Right ventricle myocardium superior (tissue), 1 donor: ENCODE measurements around the gene CYFIP2. TPM values are rescaled to one million over a fixed set of nuclear protein-coding genes. Genes with fewer than 3 reads are reported as not detected.

Experiments
- ATAC-seq: fragments of 200-7000 bp; cut with Tn5 transposase; one replicate; pipeline ENCODE4 v1.9.1; 2020; ENCODE audit warnings: mild to moderate bottlenecking; ENCODE audit not compliant: poor library complexity
- DNase-seq: peaks from one replicate; pipeline ENCODE4 v3.0.0-alpha.2; 2020
- intact Hi-C: fragments of 100-400 bp; cut with DNase I; formaldehyde crosslinking; loops from one replicate; pipeline ENCODE4 v1.11.2; 2022
- total RNA-seq: library from RNA; stranded (reverse); fragmentation: NEBNext Ultra II Directional; extraction: Animal tissue kit (Norgen Biotek cat#: 25700); gene quantifications from one replicate; pipeline ENCODE4 v1.2.1, GENCODE V29; 2021
- donor health status: DM: no; HTN: yes; CAD: no; lungs with severe emphysema.

CYFIP2 gene
- total RNA-seq, 1 donor from 2014 or later = 27.6 TPM

GRCh38 chr5:157306081-157306480 is 40.2 kb downstream of the CYFIP2 start:
- DNase-seq = no peak
- peak; percentile 25 for ATAC-seq
- intact Hi-C loops = loop anchor here (10.0 kb wide), 1 partner anchor 151 kb away; no protein-coding TSS in a partner anchor

- DNase-seq (no peak), ATAC-seq (no peak)
- intact Hi-C loops = loop anchor here (10.0 kb wide), 1 partner anchor 152 kb away; no protein-coding TSS in a partner anchor
These were observed 41.0 kb downstream of the CYFIP2 start for GRCh38 chr5:157306692-157307471.

- intact Hi-C loops = loop anchor here (10.0 kb wide), 1 partner anchor 154 kb away; no protein-coding TSS in a partner anchor
- ATAC-seq (peak; percentile 43), DNase-seq (no peak)
These were observed 43.0 kb downstream of the CYFIP2 start for GRCh38 chr5:157308836-157309465.

GRCh38 chr5:157309796-157310195 is 43.9 kb downstream of the CYFIP2 start:
- intact Hi-C loops = loop anchor here (5.0 to 10.0 kb wide), 2 partner anchors 57 to 155 kb away; no protein-coding TSS in a partner anchor
- no peak for DNase-seq
- no peak for ATAC-seq

GRCh38 chr5:157311595-157311994 is 45.7 kb downstream of the CYFIP2 start:
- intact Hi-C loops = loop anchor here (5.0 kb wide), 1 partner anchor 59 kb away; no protein-coding TSS in a partner anchor
- ATAC-seq = no peak

GRCh38 chr5:157312492-157312891 is 46.6 kb downstream of the CYFIP2 start:
- ATAC-seq = peak; percentile 71
- intact Hi-C loops = loop anchor here (5.0 kb wide), 1 partner anchor 60 kb away; no protein-coding TSS in a partner anchor
- no peak for DNase-seq

More at GRCh38 chr5:157311595-157311994, 45.7 kb downstream of the CYFIP2 start:
- no peak for DNase-seq

GRCh38 chr5:157322581-157322980 is 56.7 kb downstream of the CYFIP2 start:
- ATAC-seq (no peak), DNase-seq (no peak)
- intact Hi-C loops = no loop called here

- DNase-seq (no peak), ATAC-seq (no peak)
- intact Hi-C loops = no loop called here
These were observed 57.3 kb downstream of the CYFIP2 start for GRCh38 chr5:157323107-157323706.

GRCh38 chr5:157324237-157324636 is 58.3 kb downstream of the CYFIP2 start:
- DNase-seq (no peak), ATAC-seq (no peak)
- intact Hi-C loops = no loop called here

GRCh38 chr5:157326440-157327005 is 60.6 kb downstream of the CYFIP2 start:
- no peak for DNase-seq
- no peak for ATAC-seq
- intact Hi-C loops = loop anchor here (5.0 kb wide), 2 partner anchors 151 to 416 kb away; partner anchors contain the start of gene LSM11

- DNase-seq (no peak), ATAC-seq (no peak)
- intact Hi-C loops = loop anchor here (5.0 kb wide), 2 partner anchors 150 to 415 kb away; partner anchors contain the start of gene LSM11
These were observed 61.8 kb downstream of the CYFIP2 start for GRCh38 chr5:157327771-157328170.

- DNase-seq = peak; percentile 68
- intact Hi-C loops = loop anchor here (5.0 kb wide), 2 partner anchors 149 to 414 kb away; partner anchors contain the start of gene LSM11
- ATAC-seq = peak; percentile 97
These were observed 62.5 kb downstream of the CYFIP2 start for GRCh38 chr5:157328277-157328912.

- DNase-seq (no peak), ATAC-seq (no peak)
- intact Hi-C loops = no loop called here
These were observed 65.9 kb downstream of the CYFIP2 start for GRCh38 chr5:157331807-157332206.

- peak; percentile 79 for ATAC-seq
- DNase-seq = no peak
- intact Hi-C loops = no loop called here
These were observed 69.9 kb downstream of the CYFIP2 start for GRCh38 chr5:157335534-157336422.

GRCh38 chr5:157336423-157336744 is 70.5 kb downstream of the CYFIP2 start:
- ATAC-seq = peak; percentile 35
- intact Hi-C loops = no loop called here
- no peak for DNase-seq

GRCh38 chr5:157339409-157339808 is 73.5 kb downstream of the CYFIP2 start:
- no peak for DNase-seq
- ATAC-seq = no peak
- intact Hi-C loops = no loop called here

GRCh38 chr5:157342822-157343402 is 77.0 kb downstream of the CYFIP2 start:
- intact Hi-C loops = no loop called here
- ATAC-seq (peak; percentile 16), DNase-seq (peak; percentile 49)
